GM06990 (cell line): ENCODE results near the gene ARID5A.
A peak's percentile ranks its signal among the peaks of the same experiment; 100 is the strongest.

Experiments
- DNase-seq: peaks from one replicate; pipeline ENCODE4 v3.0.0-alpha.2; 2011; ENCODE audit not compliant: insufficient read length; ENCODE audit errors: extremely low read depth
- H3K27me3 ChIP-seq: replicated peaks from 2 replicates; pipeline ENCODE4 v1.6.0; 2011; ENCODE audit warnings: low read length; ENCODE audit not compliant: control insufficient read depth, insufficient read depth
- H3K36me3 ChIP-seq: 2 replicates; pipeline ENCODE4 v1.5.1; 2011; ENCODE audit warnings: low read length; ENCODE audit not compliant: control insufficient read depth, insufficient read depth
- H3K4me3 ChIP-seq: replicated peaks from 2 replicates; pipeline ENCODE4 v1.5.1; 2011; ENCODE audit warnings: low read depth, mild to moderate bottlenecking, control low read depth, low read length
- CTCF ChIP-seq: IDR thresholded peaks from 2 replicates; pipeline ENCODE4 v1.5.1; 2011; ENCODE audit warnings: low read length, control low read depth, mild to moderate bottlenecking, inconsistent platforms; ENCODE audit not compliant: insufficient read depth, poor library complexity, severe bottlenecking

ARID5A gene

GRCh38 chr2:96528006-96528699 is 8.4 kb upstream of the ARID5A start:
- Histone ChIP-seq H3K36me3 (no peaks in the 10 kb centered on the region), H3K4me3 (peak overlapping the region; percentile 46), H3K27me3 (no peaks in the 10 kb centered on the region)
- TF ChIP-seq CTCF, result no peak
- DNase-seq, result peak; percentile 53

- Histone ChIP-seq H3K36me3 (no peaks in the 10 kb centered on the region), H3K27me3 (no peaks in the 10 kb centered on the region), H3K4me3 (no peak overlapping the region)
- peak; percentile 12 for TF ChIP-seq CTCF
- no peak for DNase-seq
Measured at GRCh38 chr2:96528700-96529375, 7.7 kb upstream of the ARID5A start.

- no peaks in the 10 kb centered on the region for H3K27me3 ChIP-seq
- no peak overlapping the region for H3K4me3 ChIP-seq
- H3K36me3 ChIP-seq, result no peaks in the 10 kb centered on the region
- TF ChIP-seq CTCF, result no peak
- no peak for DNase-seq
Measured at GRCh38 chr2:96529376-96530143, 7.0 kb upstream of the ARID5A start.

- TF ChIP-seq CTCF, result no peak
- Histone ChIP-seq H3K36me3 (no peaks in the 10 kb centered on the region), H3K27me3 (no peaks in the 10 kb centered on the region), H3K4me3 (no peak overlapping the region)
- no peak for DNase-seq
Measured at GRCh38 chr2:96530144-96530430, 6.5 kb upstream of the ARID5A start.

GRCh38 chr2:96530474-96531357 is 5.8 kb upstream of the ARID5A start:
- no peaks in the 10 kb centered on the region for H3K36me3 ChIP-seq
- H3K4me3 ChIP-seq, result no peak overlapping the region
- no peak for DNase-seq
- H3K27me3 ChIP-seq, result no peaks in the 10 kb centered on the region
- no peak for TF ChIP-seq CTCF
